SK-N-SH (cell line): ENCODE measurements around the gene C11orf91. TPM values are rescaled to one million over a fixed set of nuclear protein-coding genes. Genes with fewer than 3 reads are reported as not detected.
A peak's percentile ranks its signal among the peaks of the same experiment; 100 is the strongest.

Experiments
- CTCF ChIA-PET: fragments of 300-600, 350-600 bp; formaldehyde crosslinking; extraction: SDS; loops from one replicate; lab custom pipeline; 2021; lab: Yijun Ruan, JAX
- POLR2A ChIA-PET: fragments of 350-600 bp; sonication (Branson Sonifier 250); formaldehyde crosslinking; extraction: SDS; loops from one replicate; lab custom pipeline; 2020; ENCODE audit warnings: antibody characterized with exemption, inconsistent platforms; lab: Yijun Ruan, JAX
- DNase-seq: peaks from one replicate; pipeline ENCODE4 v3.0.0; 2012
- H2AFZ ChIP-seq: fragments of 200-600 bp; sonication (generic); 2 replicates; pipeline ENCODE4 v1.8.1; 2016; ENCODE audit warnings: antibody characterized with exemption, mild to moderate bottlenecking, low read depth
- H3F3A ChIP-seq: fragments of 200-600 bp; sonication (generic); replicated peaks from 2 replicates; pipeline ENCODE3; 2016; ENCODE audit warnings: antibody characterized with exemption, mild to moderate bottlenecking; ENCODE audit not compliant: insufficient read depth
- H3K27ac ChIP-seq, 2 experiments: fragments of 200-500 bp in 1 of 2; fragments of 200-600 bp in 1 of 2; sonication (Bioruptor generic) in 1 of 2; sonication (generic), shearing (Covaris generic) in 1 of 2; 2 replicates each; pipeline versions ENCODE4 v1.5.1 to v1.6.1; 2014 to 2016; ENCODE audit warnings: low read depth in 2 of 2, inconsistent platforms in 1 of 2, low read length in 1 of 2, mild to moderate bottlenecking in 1 of 2, mixed read lengths in 1 of 2
- H3K27me3 ChIP-seq: fragments of 200-600 bp; sonication (generic), shearing (Covaris generic); 2 replicates; pipeline ENCODE4 v1.6.1; 2016; ENCODE audit warnings: mixed run types; ENCODE audit not compliant: insufficient read depth
- H3K36me3 ChIP-seq, 2 experiments: fragments of 200-500 bp in 1 of 2; fragments of 200-600 bp in 1 of 2; sonication (Bioruptor generic) in 1 of 2; sonication (generic) in 1 of 2; replicated peaks in 1 of 2; 2 replicates each; pipeline versions ENCODE3 to v1.5.1; 2014 to 2016; ENCODE audit warnings: low read length in 1 of 2, mild to moderate bottlenecking in 1 of 2; ENCODE audit not compliant: insufficient read depth in 2 of 2, control insufficient read depth in 1 of 2
- H3K4me1 ChIP-seq, 2 experiments: fragments of 200-500 bp in 1 of 2; fragments of 200-600 bp in 1 of 2; sonication (Bioruptor generic) in 1 of 2; sonication (generic), shearing (Covaris generic) in 1 of 2; 2 replicates each; pipeline versions ENCODE4 v1.5.1 to v1.6.1; 2014 to 2016; ENCODE audit warnings: low read depth in 1 of 2, low read length in 1 of 2, mixed run types in 1 of 2; ENCODE audit not compliant: insufficient read depth in 2 of 2, control insufficient read depth in 1 of 2
- H3K4me2 ChIP-seq: fragments of 200-600 bp; sonication (generic), shearing (Covaris generic); 2 replicates; pipeline ENCODE4 v1.6.1; 2017; ENCODE audit warnings: mixed run types
- H3K4me3 ChIP-seq, 2 experiments: fragments of 200-500 bp in 1 of 2; fragments of 200-600 bp in 1 of 2; sonication (Bioruptor generic) in 1 of 2; sonication (generic), shearing (Covaris generic) in 1 of 2; 2 replicates each; pipeline versions ENCODE4 v1.5.1 to v1.8.1; 2014 to 2016; ENCODE audit warnings: low read depth in 2 of 2, inconsistent platforms in 1 of 2, low read length in 1 of 2, mild to moderate bottlenecking in 1 of 2, mixed read lengths in 1 of 2, moderate library complexity in 1 of 2
- H3K79me2 ChIP-seq: fragments of 200-600 bp; sonication (generic); 2 replicates; pipeline ENCODE4 v1.8.1; 2017; ENCODE audit warnings: mild to moderate bottlenecking; ENCODE audit not compliant: insufficient read depth
- H3K9ac ChIP-seq: fragments of 200-600 bp; sonication (generic); 2 replicates; pipeline ENCODE4 v1.6.1; 2017; ENCODE audit warnings: mixed run types
- H3K9me2 ChIP-seq: fragments of 200-600 bp; sonication (generic); 2 replicates; pipeline ENCODE4 v1.6.1; 2017; ENCODE audit warnings: mixed run types
- H3K9me3 ChIP-seq: fragments of 200-600 bp; sonication (generic); 2 replicates; pipeline ENCODE4 v1.6.1; 2017; ENCODE audit warnings: mixed run types, mild to moderate bottlenecking, moderate library complexity
- H4K20me1 ChIP-seq: fragments of 200-600 bp; sonication (generic); 2 replicates; pipeline ENCODE4 v1.6.1; 2017; ENCODE audit warnings: mild to moderate bottlenecking, mixed run types; ENCODE audit not compliant: insufficient read depth
- CHD2 ChIP-seq: fragments of 150-350 bp; IDR thresholded peaks from 2 replicates; pipeline ENCODE4 v1.6.1; 2018; ENCODE audit warnings: low read length; ENCODE audit not compliant: partially characterized antibody
- EP300 ChIP-seq, 2 experiments: IDR thresholded peaks; 2 replicates each; pipeline versions ENCODE4 v1.4.0 to v1.6.1; 2012; ENCODE audit warnings: borderline replicate concordance in 1 of 2, low read depth in 1 of 2, low read length in 1 of 2
- IRF3 ChIP-seq: fragments of 150-350 bp; IDR thresholded peaks from 2 replicates; pipeline ENCODE4 v1.6.1; 2016; ENCODE audit warnings: mild to moderate bottlenecking, low read depth, low read length
- JUND ChIP-seq: IDR thresholded peaks from 2 replicates; pipeline ENCODE4 v1.4.0; 2012
- MAX ChIP-seq: IDR thresholded peaks from 2 replicates; pipeline ENCODE4 v1.4.0; 2012; ENCODE audit warnings: low read depth
- MEF2A ChIP-seq: IDR thresholded peaks from 2 replicates; pipeline ENCODE4 v1.4.0; 2012; ENCODE audit warnings: low read depth, borderline replicate concordance
- MXI1 ChIP-seq: IDR thresholded peaks from 2 replicates; pipeline ENCODE4 v1.6.1; 2012; ENCODE audit warnings: mild to moderate bottlenecking, low read depth, low read length, improper control_type of control experiment
- RAD21 ChIP-seq: IDR thresholded peaks from 2 replicates; pipeline ENCODE4 v1.6.1; 2012; ENCODE audit warnings: mild to moderate bottlenecking, low read length
- REST ChIP-seq: IDR thresholded peaks from 2 replicates; pipeline ENCODE4 v1.6.1; 2012; ENCODE audit warnings: mild to moderate bottlenecking, low read depth, low read length, moderate library complexity
- RXRA ChIP-seq: IDR thresholded peaks from 2 replicates; pipeline ENCODE4 v1.4.0; 2012; ENCODE audit warnings: low read depth, mild to moderate bottlenecking, borderline replicate concordance
- SMC3 ChIP-seq: IDR thresholded peaks from 2 replicates; pipeline ENCODE4 v1.6.1; 2012; ENCODE audit warnings: low read depth, low read length, improper control_type of control experiment
- TEAD4 ChIP-seq: IDR thresholded peaks from 2 replicates; pipeline ENCODE4 v1.4.0; 2012; ENCODE audit warnings: mild to moderate bottlenecking, borderline replicate concordance; ENCODE audit not compliant: insufficient read depth
- YY1 ChIP-seq: IDR thresholded peaks from 2 replicates; pipeline ENCODE4 v1.4.0; 2012; ENCODE audit warnings: low read depth, mild to moderate bottlenecking
- ZBTB33 ChIP-seq: IDR thresholded peaks from 2 replicates; pipeline ENCODE4 v1.4.0; 2012; ENCODE audit warnings: low read depth, borderline replicate concordance
- WGBS: methylation state at CpG from one replicate; pipeline ENCODE4 v1.1.6; 2017; ENCODE audit warnings: low lambda C conversion rate; 5-methylcytosine and 5-hydroxymethylcytosine counted together
- polyA plus RNA-seq, 3 experiments: library from polyadenylated mRNA; depleted of rRNA; stranded (reverse); fragments of >200 nt; gene quantifications; 2 replicates each; pipeline ENCODE4 v1.2.3, GENCODE V29; 2012

C11orf91 gene
- polyA plus RNA-seq, 1 of the 3 experiments (the other 2 are of a cell fraction): 0.15 TPM

GRCh38 chr11:33713856-33714398, 13.3 kb upstream of the C11orf91 start (continued):
- no peak for TF ChIP-seq YY1

- ChIA-PET CTCF (interaction anchor here (1.4 to 2.3 kb wide), 3 partner anchors 29 to 116 kb away, joined by 3 to 9 read pairs (median 4); no protein-coding TSS in a partner anchor), POLR2A (no interaction called here)
- no peak for DNase-seq
- no peak overlapping the region for H2AFZ ChIP-seq
- 92% methylated on average over 5 of the region's 5 CpGs for WGBS
- no peaks in the 10 kb centered on the region for H3K27me3 ChIP-seq
- H3K9me3 ChIP-seq: no peaks in the 10 kb centered on the region
- H3K36me3 ChIP-seq: peaks cover 69 to 92% of the 10 kb centered on the region in 2 experiments
- peak overlapping the region in 1 of 2 experiments; percentile 4; a peak in 2 of 4 replicates for H3K27ac ChIP-seq
- peaks cover 12% of the 10 kb centered on the region for H3F3A ChIP-seq
- H3K79me2 ChIP-seq: peaks cover 88% of the 10 kb centered on the region
- H3K9me2 ChIP-seq: no peaks in the 10 kb centered on the region
- no peak overlapping the region for H3K9ac ChIP-seq
- peaks cover 11% of the 10 kb centered on the region; the same call in 1 of the 2 replicates for H4K20me1 ChIP-seq
- TF ChIP-seq IRF3: no peak
- no peak for TF ChIP-seq RXRA
- TF ChIP-seq RAD21: no peak
- TF ChIP-seq SMC3: no peak
- no peak for TF ChIP-seq JUND
- TF ChIP-seq EP300 (IDR thresholded peaks at IDR 0.05; ENCODE audit: borderline replicate concordance in 1 of 2, low read depth in 1 of 2, low read length in 1 of 2): no peak
- TF ChIP-seq MXI1: no peak
- no peak for TF ChIP-seq TEAD4
- no peak overlapping the region for H3K4me3 ChIP-seq
- H3K4me1 ChIP-seq: peaks cover 4 to 17% of the 10 kb centered on the region in 2 experiments; a peak in 2 of 4 replicates
- H3K4me2 ChIP-seq: no peak overlapping the region
Measured at GRCh38 chr11:33713151-33713855, 12.7 kb upstream of the C11orf91 start.

- peaks cover 70 to 86% of the 10 kb centered on the region in 2 experiments for H3K36me3 ChIP-seq
- no peak overlapping the region for H3K4me3 ChIP-seq
- H3K4me1 ChIP-seq: peaks cover 4 to 16% of the 10 kb centered on the region in 2 experiments; a peak in 2 of 4 replicates
- no peak overlapping the region for H3K9ac ChIP-seq
- H3F3A ChIP-seq: peaks cover 7% of the 10 kb centered on the region
- no peaks in the 10 kb centered on the region for H3K27me3 ChIP-seq
- ChIA-PET CTCF (interaction anchor here (1.4 kb wide), 1 partner anchor 117 kb away, joined by 3 read pairs; no protein-coding TSS in a partner anchor), POLR2A (interaction anchor here (0.6 kb wide), 1 partner anchor 430 kb away, joined by 4 read pairs; no protein-coding TSS in a partner anchor)
- peaks cover 86% of the 10 kb centered on the region for H3K79me2 ChIP-seq
- H3K27ac ChIP-seq: no peak overlapping the region
- no peak for DNase-seq
- no peak overlapping the region for H3K4me2 ChIP-seq
- TF ChIP-seq MAX (no peak), YY1 (no peak), ZBTB33 (no peak), MEF2A (no peak), CHD2 (no peak), REST (no peak), IRF3 (no peak)
- H4K20me1 ChIP-seq: peaks cover 10% of the 10 kb centered on the region; the same call in 1 of the 2 replicates
- H2AFZ ChIP-seq: no peak overlapping the region
- WGBS: 82% methylated on average over 3 of the region's 3 CpGs
- H3K9me3 ChIP-seq: no peaks in the 10 kb centered on the region
- no peaks in the 10 kb centered on the region for H3K9me2 ChIP-seq
Measured at GRCh38 chr11:33712436-33712835, 11.8 kb upstream of the C11orf91 start.
